Measurements from ENCODE around the gene ELF4.

ELF4 gene

GRCh38 chrX:130079824-130080406, 30.4 kb downstream of the ELF4 start:
- H2BK5ac ChIP-seq (ENCODE audit: low read depth, low read length, poor library complexity): no peak overlapping the region
- no peak overlapping the region for H3K4ac ChIP-seq (ENCODE audit: low read depth, low read length)
- no peak overlapping the region for H3K9ac ChIP-seq (ENCODE audit: low read length)
- H3K14ac ChIP-seq (ENCODE audit: low read length): no peak overlapping the region
- no peaks in the 10 kb centered on the region for H3K9me3 ChIP-seq (ENCODE audit: insufficient read depth, low read depth, low read length)
- peaks cover 2% of the 10 kb centered on the region for H3K79me2 ChIP-seq (ENCODE audit: control insufficient read depth, insufficient read depth, low read length, poor library complexity)
- H3K36me3 ChIP-seq (ENCODE audit: control insufficient read depth in 1 of 2, insufficient read depth in 2 of 2, low read length in 2 of 2): peaks cover 7 to 8% of the 10 kb centered on the region in 2 experiments
- DNase-seq: peak; percentile 78 to 88
- H3K4me2 ChIP-seq (ENCODE audit: low read length): no peak overlapping the region
- WGBS (ENCODE audit: extremely low coverage, insufficient coverage, insufficient read length): no CpG with 5 or more reads among the region's 9 CpGs
- no peak overlapping the region for H2AFZ ChIP-seq (ENCODE audit: insufficient read depth, low read length, poor library complexity)
- no peak overlapping the region for H3K4me3 ChIP-seq (ENCODE audit: low read depth, low read length)
- H3K27me3 ChIP-seq (ENCODE audit: insufficient read depth, low read length): no peaks in the 10 kb centered on the region
- H4K91ac ChIP-seq (ENCODE audit: low read depth, low read length): no peak overlapping the region
- H4K8ac ChIP-seq (ENCODE audit: low read depth, low read length): no peak overlapping the region
- no peak overlapping the region for H2AK5ac ChIP-seq (ENCODE audit: low read length)
- H3K18ac ChIP-seq (ENCODE audit: low read length): no peak overlapping the region
- no peak overlapping the region for H3K23ac ChIP-seq (ENCODE audit: low read length)
- H3K4me1 ChIP-seq (ENCODE audit: control insufficient read depth in 1 of 2, insufficient read depth in 2 of 2, low read length in 2 of 2): peaks cover 35 to 37% of the 10 kb centered on the region in 2 experiments
- no peak overlapping the region for H4K12ac ChIP-seq (ENCODE audit: low read depth, low read length)
- no peak overlapping the region for H2BK120ac ChIP-seq (ENCODE audit: insufficient read depth, low read length, poor library complexity)
- H2BK12ac ChIP-seq (ENCODE audit: low read length): no peak overlapping the region
- no peak overlapping the region for H3K27ac ChIP-seq (ENCODE audit: low read depth, low read length)
- H3K79me1 ChIP-seq (ENCODE audit: low read length): peaks cover 14% of the 10 kb centered on the region

- no peaks in the 10 kb centered on the region for H3K9me3 ChIP-seq (ENCODE audit: insufficient read depth, low read depth, low read length)
- H3K79me1 ChIP-seq (ENCODE audit: low read length): no peaks in the 10 kb centered on the region
- H3K4me2 ChIP-seq (ENCODE audit: low read length): no peak overlapping the region
- H2BK120ac ChIP-seq (ENCODE audit: insufficient read depth, low read length, poor library complexity): no peak overlapping the region
- no peak for DNase-seq
- H3K27me3 ChIP-seq (ENCODE audit: insufficient read depth, low read length): no peaks in the 10 kb centered on the region
- WGBS (ENCODE audit: extremely low coverage, insufficient coverage, insufficient read length): no CpG with 5 or more reads among the region's 4 CpGs
- H3K9ac ChIP-seq (ENCODE audit: low read length): no peak overlapping the region
- no peak overlapping the region for H3K18ac ChIP-seq (ENCODE audit: low read length)
- H3K4ac ChIP-seq (ENCODE audit: low read depth, low read length): no peak overlapping the region
- no peak overlapping the region for H3K14ac ChIP-seq (ENCODE audit: low read length)
- H3K4me1 ChIP-seq (ENCODE audit: control insufficient read depth in 1 of 2, insufficient read depth in 2 of 2, low read length in 2 of 2): peaks cover 0 to under 1% of the 10 kb centered on the region in 2 experiments
- H3K27ac ChIP-seq (ENCODE audit: low read depth, low read length): no peak overlapping the region
- H2AK5ac ChIP-seq (ENCODE audit: low read length): no peak overlapping the region
- no peak overlapping the region for H4K8ac ChIP-seq (ENCODE audit: low read depth, low read length)
- H3K36me3 ChIP-seq (ENCODE audit: control insufficient read depth in 1 of 2, insufficient read depth in 2 of 2, low read length in 2 of 2): peaks cover 31 to 36% of the 10 kb centered on the region in 2 experiments
- H2AFZ ChIP-seq (ENCODE audit: insufficient read depth, low read length, poor library complexity): no peak overlapping the region
- H3K79me2 ChIP-seq (ENCODE audit: control insufficient read depth, insufficient read depth, low read length, poor library complexity): no peaks in the 10 kb centered on the region
- no peak overlapping the region for H2BK12ac ChIP-seq (ENCODE audit: low read length)
- no peak overlapping the region for H4K91ac ChIP-seq (ENCODE audit: low read depth, low read length)
- H4K12ac ChIP-seq (ENCODE audit: low read depth, low read length): no peak overlapping the region
- H2BK5ac ChIP-seq (ENCODE audit: low read depth, low read length, poor library complexity): no peak overlapping the region
- H3K4me3 ChIP-seq (ENCODE audit: low read depth, low read length): no peak overlapping the region
- no peak overlapping the region for H3K23ac ChIP-seq (ENCODE audit: low read length)
Observed at GRCh38 chrX:130075777-130076176, 34.5 kb downstream of the ELF4 start.

GRCh38 chrX:130072345-130072740, 38.0 kb downstream of the ELF4 start:
- H3K9me3 ChIP-seq (ENCODE audit: insufficient read depth, low read depth, low read length): no peaks in the 10 kb centered on the region
- no peak overlapping the region for H3K18ac ChIP-seq (ENCODE audit: low read length)
- H4K8ac ChIP-seq (ENCODE audit: low read depth, low read length): no peak overlapping the region
- no peaks in the 10 kb centered on the region for H3K4me1 ChIP-seq (ENCODE audit: control insufficient read depth in 1 of 2, insufficient read depth in 2 of 2, low read length in 2 of 2)
- no peak overlapping the region for H3K4me3 ChIP-seq (ENCODE audit: low read depth, low read length)
- no peak overlapping the region for H2BK12ac ChIP-seq (ENCODE audit: low read length)
- WGBS (ENCODE audit: extremely low coverage, insufficient coverage, insufficient read length): no CpG with 5 or more reads among the region's 10 CpGs
- no peak overlapping the region for H4K12ac ChIP-seq (ENCODE audit: low read depth, low read length)
- H3K4ac ChIP-seq (ENCODE audit: low read depth, low read length): no peak overlapping the region
- H3K14ac ChIP-seq (ENCODE audit: low read length): no peak overlapping the region
- H3K79me2 ChIP-seq (ENCODE audit: control insufficient read depth, insufficient read depth, low read length, poor library complexity): no peaks in the 10 kb centered on the region
- no peak overlapping the region for H2AFZ ChIP-seq (ENCODE audit: insufficient read depth, low read length, poor library complexity)
- H2BK120ac ChIP-seq (ENCODE audit: insufficient read depth, low read length, poor library complexity): no peak overlapping the region
- no peak overlapping the region for H3K23ac ChIP-seq (ENCODE audit: low read length)
- H3K9ac ChIP-seq (ENCODE audit: low read length): no peak overlapping the region
- DNase-seq: no peak
- H3K4me2 ChIP-seq (ENCODE audit: low read length): no peak overlapping the region
- no peak overlapping the region for H3K27ac ChIP-seq (ENCODE audit: low read depth, low read length)
- no peak overlapping the region for H2AK5ac ChIP-seq (ENCODE audit: low read length)
- no peaks in the 10 kb centered on the region for H3K79me1 ChIP-seq (ENCODE audit: low read length)
- H4K91ac ChIP-seq (ENCODE audit: low read depth, low read length): no peak overlapping the region
- peaks cover 50 to 57% of the 10 kb centered on the region in 2 experiments for H3K36me3 ChIP-seq (ENCODE audit: control insufficient read depth in 1 of 2, insufficient read depth in 2 of 2, low read length in 2 of 2)
- no peaks in the 10 kb centered on the region for H3K27me3 ChIP-seq (ENCODE audit: insufficient read depth, low read length)
- H2BK5ac ChIP-seq (ENCODE audit: low read depth, low read length, poor library complexity): no peak overlapping the region

- no peak for DNase-seq
- Histone ChIP-seq H3K4me2 (ENCODE audit: low read length) (no peak overlapping the region), H4K8ac (ENCODE audit: low read depth, low read length) (no peak overlapping the region), H2AK5ac (ENCODE audit: low read length) (no peak overlapping the region), H3K27ac (ENCODE audit: low read depth, low read length) (no peak overlapping the region), H3K14ac (ENCODE audit: low read length) (no peak overlapping the region), H3K79me1 (ENCODE audit: low read length) (no peaks in the 10 kb centered on the region), H2BK12ac (ENCODE audit: low read length) (no peak overlapping the region), H3K9me3 (ENCODE audit: insufficient read depth, low read depth, low read length) (no peaks in the 10 kb centered on the region), H2BK5ac (ENCODE audit: low read depth, low read length, poor library complexity) (no peak overlapping the region), H3K4me3 (ENCODE audit: low read depth, low read length) (no peak overlapping the region), H2BK120ac (ENCODE audit: insufficient read depth, low read length, poor library complexity) (no peak overlapping the region), H3K36me3 (ENCODE audit: control insufficient read depth in 1 of 2, insufficient read depth in 2 of 2, low read length in 2 of 2) (peaks cover 56 to 63% of the 10 kb centered on the region in 2 experiments), H3K9ac (ENCODE audit: low read length) (no peak overlapping the region), H4K12ac (ENCODE audit: low read depth, low read length) (no peak overlapping the region), H3K27me3 (ENCODE audit: insufficient read depth, low read length) (no peaks in the 10 kb centered on the region), H3K23ac (ENCODE audit: low read length) (no peak overlapping the region), H3K79me2 (ENCODE audit: control insufficient read depth, insufficient read depth, low read length, poor library complexity) (no peaks in the 10 kb centered on the region), H4K91ac (ENCODE audit: low read depth, low read length) (no peak overlapping the region), H3K18ac (ENCODE audit: low read length) (no peak overlapping the region), H3K4me1 (ENCODE audit: control insufficient read depth in 1 of 2, insufficient read depth in 2 of 2, low read length in 2 of 2) (no peaks in the 10 kb centered on the region), H2AFZ (ENCODE audit: insufficient read depth, low read length, poor library complexity) (no peak overlapping the region), H3K4ac (ENCODE audit: low read depth, low read length) (no peak overlapping the region)
- no CpG with 5 or more reads among the region's 18 CpGs for WGBS (ENCODE audit: extremely low coverage, insufficient coverage, insufficient read length)
Observed at GRCh38 chrX:130071611-130072344, 38.5 kb downstream of the ELF4 start.
